Right atrium auricular region (tissue), 2 donors: ENCODE results near the gene JMJD4. TPM values are rescaled to one million over a fixed set of nuclear protein-coding genes. Genes with fewer than 3 reads are reported as not detected.

Experiments
- DNase-seq: peaks from one replicate; pipeline ENCODE4 v3.0.0-alpha.2; 2019; ENCODE audit warnings: low spot score
- H3K27ac ChIP-seq, 2 donors: fragments of 200-600 bp; sonication (generic); 1 replicate in 1 of 2; 2 replicates in 1 of 2; pipeline ENCODE4 v1.5.1; 2016 to 2019
- H3K27me3 ChIP-seq, 2 donors: fragments of 200-600 bp; sonication (generic); one replicate each; pipeline versions ENCODE4 v1.5.1 to v1.6.0; 2017 to 2019
- H3K36me3 ChIP-seq: fragments of 200-600 bp; sonication (generic); one replicate; pipeline ENCODE4 v1.5.1; 2016
- H3K4me1 ChIP-seq, 2 donors: fragments of 200-600 bp; sonication (generic); one replicate each; pipeline versions ENCODE4 v1.5.1 to v1.6.0; 2017 to 2019
- H3K4me3 ChIP-seq, 2 donors: fragments of 200-600 bp; sonication (generic); 1 replicate in 1 of 2; 2 replicates in 1 of 2; pipeline ENCODE4 v1.5.1; 2017 to 2019; ENCODE audit warnings: mild to moderate bottlenecking in 1 of 2, moderate library complexity in 1 of 2
- H3K9me3 ChIP-seq, 2 donors: fragments of 200-600 bp; sonication (generic); one replicate each; pipeline ENCODE4 v1.5.1; 2019
- total RNA-seq, 2 donors: library from RNA; depleted of rRNA; stranded (reverse); fragments of >200 nt; gene quantifications; one replicate each; pipeline ENCODE4 v1.1.0, GENCODE V29; 2016
- TF ChIP-seq, protein P1 (sequence below), 2 donors: fragments of 200-600 bp; sonication (generic); IDR thresholded peaks; one replicate each; pipeline ENCODE4 v1.5.1; 2019; ENCODE audit warnings: antibody characterized with exemption in 2 of 2

Gene JMJD4
- total RNA-seq, 2 donors from 2014 or later, result 11.0 to 11.1 TPM

DNA sequence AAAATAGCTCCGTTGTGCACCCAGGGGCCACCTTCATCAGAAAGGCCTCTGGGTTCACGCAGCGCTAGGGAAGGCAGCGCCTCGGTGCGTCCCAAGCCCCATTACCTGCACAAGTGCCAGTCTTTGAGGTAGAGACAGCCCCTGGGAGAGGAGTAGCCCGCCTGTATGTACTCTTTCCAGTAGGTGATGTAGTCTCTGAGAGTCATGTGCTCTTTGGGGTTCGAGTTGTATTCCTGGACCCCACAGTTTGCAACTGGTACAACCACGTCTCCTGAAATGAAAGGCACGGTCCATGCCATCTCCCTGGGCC, 601 bp downstream of the JMJD4 start:
- H3K36me3 ChIP-seq, result peaks cover 19% of the 10 kb centered on the region
- peak overlapping the region; percentile 92 to 95 for H3K27ac ChIP-seq
- DNase-seq, result no peak
- TF ChIP-seq, protein P1, sequence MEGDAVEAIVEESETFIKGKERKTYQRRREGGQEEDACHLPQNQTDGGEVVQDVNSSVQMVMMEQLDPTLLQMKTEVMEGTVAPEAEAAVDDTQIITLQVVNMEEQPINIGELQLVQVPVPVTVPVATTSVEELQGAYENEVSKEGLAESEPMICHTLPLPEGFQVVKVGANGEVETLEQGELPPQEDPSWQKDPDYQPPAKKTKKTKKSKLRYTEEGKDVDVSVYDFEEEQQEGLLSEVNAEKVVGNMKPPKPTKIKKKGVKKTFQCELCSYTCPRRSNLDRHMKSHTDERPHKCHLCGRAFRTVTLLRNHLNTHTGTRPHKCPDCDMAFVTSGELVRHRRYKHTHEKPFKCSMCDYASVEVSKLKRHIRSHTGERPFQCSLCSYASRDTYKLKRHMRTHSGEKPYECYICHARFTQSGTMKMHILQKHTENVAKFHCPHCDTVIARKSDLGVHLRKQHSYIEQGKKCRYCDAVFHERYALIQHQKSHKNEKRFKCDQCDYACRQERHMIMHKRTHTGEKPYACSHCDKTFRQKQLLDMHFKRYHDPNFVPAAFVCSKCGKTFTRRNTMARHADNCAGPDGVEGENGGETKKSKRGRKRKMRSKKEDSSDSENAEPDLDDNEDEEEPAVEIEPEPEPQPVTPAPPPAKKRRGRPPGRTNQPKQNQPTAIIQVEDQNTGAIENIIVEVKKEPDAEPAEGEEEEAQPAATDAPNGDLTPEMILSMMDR (IDR thresholded peaks at IDR 0.05), result no peak
- H3K4me1 ChIP-seq, result peaks cover 0 to 43% of the 10 kb centered on the region in 2 donors
- H3K4me3 ChIP-seq, result peak overlapping the region; percentile 97 to 99
- no peaks in the 10 kb centered on the region for H3K9me3 ChIP-seq
- no peaks in the 10 kb centered on the region for H3K27me3 ChIP-seq

- peak overlapping the region in 1 of 2 donors; percentile 92 for H3K27ac ChIP-seq
- H3K27me3 ChIP-seq, result no peaks in the 10 kb centered on the region
- H3K36me3 ChIP-seq, result peaks cover 19% of the 10 kb centered on the region
- H3K9me3 ChIP-seq, result no peaks in the 10 kb centered on the region
- TF ChIP-seq, protein P1 (IDR thresholded peaks at IDR 0.05), result no peak
- H3K4me1 ChIP-seq, result peaks cover 0 to 49% of the 10 kb centered on the region in 2 donors
- H3K4me3 ChIP-seq, result peak overlapping the region; percentile 97 to 99
- no peak for DNase-seq
Measured at GRCh38 chr1:227733751-227734545, 1.2 kb downstream of the JMJD4 start.

DNA sequence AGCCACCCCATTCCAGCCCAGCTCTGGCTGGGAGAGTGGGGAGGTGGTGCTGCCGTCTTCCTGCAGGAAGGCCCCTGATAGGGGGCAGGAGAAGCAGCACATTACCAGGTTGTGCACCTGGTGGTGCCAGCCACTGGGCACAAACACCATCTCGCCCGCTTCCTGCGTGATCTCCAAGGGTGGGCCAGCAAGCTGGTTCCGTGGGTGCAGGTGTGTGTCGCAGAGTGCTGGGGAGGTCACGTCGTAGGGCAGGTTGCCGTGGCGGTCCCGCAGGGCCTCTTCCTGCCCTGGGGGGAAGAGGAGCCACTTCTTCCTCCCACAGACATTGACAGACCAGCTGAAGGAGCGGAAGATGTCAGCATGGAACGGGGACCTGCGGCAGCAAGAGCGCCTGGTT, 1.8 kb downstream of the JMJD4 start:
- no peaks in the 10 kb centered on the region for H3K27me3 ChIP-seq
- H3K9me3 ChIP-seq, result no peaks in the 10 kb centered on the region
- H3K4me1 ChIP-seq, result peaks cover 0 to 54% of the 10 kb centered on the region in 2 donors
- no peak for DNase-seq
- H3K27ac ChIP-seq, result no peak overlapping the region
- peaks cover 19% of the 10 kb centered on the region for H3K36me3 ChIP-seq
- no peak overlapping the region for H3K4me3 ChIP-seq
- TF ChIP-seq, protein P1 (IDR thresholded peaks at IDR 0.05), result no peak

DNA sequence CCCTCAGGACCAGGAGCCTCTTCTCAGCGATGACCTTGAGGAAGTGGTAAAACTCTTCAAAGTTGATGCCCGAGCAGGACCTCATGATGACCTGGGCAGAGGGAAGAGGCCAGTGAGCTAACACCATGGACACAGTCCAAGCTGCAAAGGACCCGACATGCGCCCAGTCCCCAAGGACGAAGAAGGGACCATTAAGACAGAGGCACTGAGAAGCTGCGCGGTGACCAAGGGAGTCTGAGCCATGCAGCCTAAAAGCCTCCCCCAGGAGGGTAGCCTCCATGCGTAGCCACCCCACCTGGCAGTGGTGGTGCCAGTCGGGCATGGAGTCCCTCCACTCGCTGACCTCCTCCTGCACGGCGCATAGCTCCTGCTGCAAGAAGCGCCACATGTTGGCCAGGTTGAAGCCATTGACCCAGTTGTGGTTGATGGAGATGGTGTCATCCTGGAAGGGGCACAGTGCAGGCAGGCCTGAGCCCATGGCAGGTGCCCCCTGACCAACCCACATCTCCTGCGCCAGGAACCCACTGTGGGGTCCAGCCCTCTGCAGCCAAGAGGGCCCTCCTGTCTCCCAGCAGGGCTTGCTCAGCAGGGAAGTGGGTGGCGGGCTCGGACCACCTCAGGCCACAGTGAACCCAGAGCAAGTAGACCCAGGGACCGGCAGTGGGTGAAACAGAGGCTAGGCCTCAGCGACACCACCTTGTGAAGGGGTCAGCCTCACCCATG, 2.4 kb downstream of the JMJD4 start:
- Histone ChIP-seq H3K4me1 (peaks cover 0 to 59% of the 10 kb centered on the region in 2 donors), H3K36me3 (peaks cover 19% of the 10 kb centered on the region), H3K4me3 (no peak overlapping the region), H3K27ac (no peak overlapping the region), H3K9me3 (no peaks in the 10 kb centered on the region), H3K27me3 (no peaks in the 10 kb centered on the region)
- DNase-seq, result no peak
- TF ChIP-seq, protein P1 (IDR thresholded peaks at IDR 0.05), result no peak

- DNase-seq, result no peak
- TF ChIP-seq, protein P1 (IDR thresholded peaks at IDR 0.05), result no peak
- Histone ChIP-seq H3K4me1 (peaks cover 0 to 57% of the 10 kb centered on the region in 2 donors), H3K4me3 (no peak overlapping the region), H3K27me3 (no peaks in the 10 kb centered on the region), H3K9me3 (no peaks in the 10 kb centered on the region), H3K36me3 (peaks cover 19% of the 10 kb centered on the region), H3K27ac (no peak overlapping the region)
Measured at GRCh38 chr1:227731696-227732585, 3.2 kb downstream of the JMJD4 start.
